WI38 (cell line): ENCODE data around the gene DPP10.

Source experiments
- H3K4me3 ChIP-seq: 2 replicates; pipeline ENCODE4 v1.5.1; 2011; ENCODE audit warnings: low read depth, mild to moderate bottlenecking, control low read depth, low read length
- CTCF ChIP-seq: IDR thresholded peaks from 2 replicates; pipeline ENCODE4 v1.5.1; 2012; ENCODE audit warnings: low read depth, mild to moderate bottlenecking, control low read depth, low read length

DPP10 gene

GRCh38 chr2:114797540-114797939, 355.1 kb downstream of the DPP10 start:
- H3K4me3 ChIP-seq = no peak overlapping the region
- no peak for TF ChIP-seq CTCF

- no peak for TF ChIP-seq CTCF
- no peak overlapping the region for H3K4me3 ChIP-seq
Measured at GRCh38 chr2:114797942-114798341, 355.5 kb downstream of the DPP10 start.

- TF ChIP-seq CTCF = no peak
- H3K4me3 ChIP-seq = no peak overlapping the region
Measured at GRCh38 chr2:114800371-114800770, 357.9 kb downstream of the DPP10 start.

- H3K4me3 ChIP-seq = no peak overlapping the region
- TF ChIP-seq CTCF = no peak
Measured at GRCh38 chr2:114805195-114805594, 362.8 kb downstream of the DPP10 start.

GRCh38 chr2:114810092-114810491, 367.7 kb downstream of the DPP10 start:
- H3K4me3 ChIP-seq = no peak overlapping the region
- TF ChIP-seq CTCF = no peak

- no peak overlapping the region for H3K4me3 ChIP-seq
- no peak for TF ChIP-seq CTCF
Measured at GRCh38 chr2:114812261-114812660, 369.8 kb downstream of the DPP10 start.

- no peak for TF ChIP-seq CTCF
- no peak overlapping the region for H3K4me3 ChIP-seq
Measured at GRCh38 chr2:114814355-114814754, 371.9 kb downstream of the DPP10 start.
